ENCODE measurements around the gene TTC24. TPM values are rescaled to one million over a fixed set of nuclear protein-coding genes. Genes with fewer than 3 reads are reported as not detected.
"Not testable (repeated sequence)": the region's sequence is repeated elsewhere in the genome, so short reads cannot be mapped to it uniquely, and the experiment has no call there.

TTC24 gene
- under 1 TPM in 8 of 12 donors, not detected in 4; 0.19 to 0.70 (median 0.29) TPM for polyA plus RNA-seq (ENCODE audit: insufficient read length in 12 of 12)
- long read RNA-seq, donor 1, partial matches to known transcripts, result 47 of 47 reads
- long read RNA-seq, donor 1, other reads (novel, unspliced or antisense), result 0 of 47 reads
- long read RNA-seq, donor 2, result 0 reads
- long read RNA-seq, donor 3, result 0 reads
- long read RNA-seq, donor 4, result 0 reads
- long read RNA-seq, donor 5, partial matches to known transcripts, result 80 of 113 reads
- long read RNA-seq, donor 5, other reads (novel, unspliced or antisense), result 33 of 113 reads
- long read RNA-seq, donor 6, result 0 reads
- long read RNA-seq, donor 7, result 0 reads
- long read RNA-seq, donor 8, partial matches to known transcripts, result 36 of 60 reads
- long read RNA-seq, donor 8, other reads (novel, unspliced or antisense), result 24 of 60 reads
- long read RNA-seq, donor 9, result 0 reads
- long read RNA-seq, donor 10, partial matches to known transcripts, result 0 of 1 reads
- long read RNA-seq, donor 10, other reads (novel, unspliced or antisense), result 0 of 1 reads
- long read RNA-seq, donor 11, result 0 reads

DNA sequence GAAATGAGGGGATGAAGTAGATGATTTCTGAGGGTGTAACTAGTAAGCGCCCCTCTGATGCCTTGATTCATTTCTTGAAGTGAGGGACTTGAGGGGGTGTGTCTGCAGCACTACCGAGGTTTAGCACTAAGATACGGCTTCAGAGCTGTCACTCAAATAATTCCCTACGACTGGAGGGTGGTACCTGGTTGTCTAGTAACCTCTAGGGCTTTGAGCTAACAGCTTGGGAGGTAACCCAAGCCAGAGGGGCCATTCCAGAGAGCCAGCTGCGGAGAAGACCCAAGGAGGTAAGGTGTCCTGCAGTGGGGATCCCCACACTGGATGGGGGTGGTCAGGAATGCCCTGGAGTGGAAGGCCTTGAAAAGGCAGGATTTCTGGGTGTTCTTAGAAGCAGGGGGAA lies at the start of gene TTC24:
TSS of gene TTC24 (plus strand) at position 252 of the 400 bp plus-strand sequence. CDS start 1,642 bp downstream, outside the sequence.
- no peak for DNase-seq

DNA sequence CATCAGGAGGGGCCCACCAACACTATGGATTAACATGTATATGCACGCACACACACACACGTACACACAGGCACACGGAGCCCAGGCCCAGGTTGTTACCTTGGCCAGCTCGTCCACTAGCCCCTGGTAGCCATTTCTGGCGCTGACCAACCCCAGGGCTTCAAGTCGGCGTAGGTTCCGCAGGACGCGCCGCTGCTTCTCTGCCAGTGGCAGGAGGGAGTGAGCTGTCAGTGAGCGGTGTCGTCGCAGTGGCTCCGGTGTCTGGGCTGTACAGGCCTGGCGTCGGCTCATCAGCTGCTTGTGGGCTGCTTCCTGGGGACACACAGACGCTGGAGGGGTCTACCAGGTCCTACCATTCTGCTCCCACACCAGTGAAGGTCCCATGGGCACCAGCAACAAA lies 49.5 kb upstream of the TTC24 start:
- no peak for DNase-seq

DNA sequence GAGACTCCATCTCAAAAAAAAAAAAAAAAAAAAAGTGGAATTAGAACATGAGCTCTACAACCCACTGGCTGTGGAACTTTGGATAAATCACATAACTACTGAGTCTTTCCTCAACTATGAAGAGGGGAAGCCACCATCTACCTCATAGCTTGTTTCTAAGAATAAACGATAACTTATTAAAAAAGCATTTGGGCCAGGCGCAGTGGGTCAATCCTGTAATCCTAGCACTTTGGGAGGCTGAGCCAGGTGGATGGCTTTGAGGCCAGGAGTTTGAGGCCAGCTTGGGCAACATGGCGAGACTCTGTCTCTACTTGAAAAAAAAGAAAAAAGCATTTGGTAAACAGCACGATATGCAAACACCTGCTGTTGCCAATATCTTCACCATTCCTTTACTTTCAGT lies 47.1 kb upstream of the TTC24 start:
- no peak for DNase-seq

DNA sequence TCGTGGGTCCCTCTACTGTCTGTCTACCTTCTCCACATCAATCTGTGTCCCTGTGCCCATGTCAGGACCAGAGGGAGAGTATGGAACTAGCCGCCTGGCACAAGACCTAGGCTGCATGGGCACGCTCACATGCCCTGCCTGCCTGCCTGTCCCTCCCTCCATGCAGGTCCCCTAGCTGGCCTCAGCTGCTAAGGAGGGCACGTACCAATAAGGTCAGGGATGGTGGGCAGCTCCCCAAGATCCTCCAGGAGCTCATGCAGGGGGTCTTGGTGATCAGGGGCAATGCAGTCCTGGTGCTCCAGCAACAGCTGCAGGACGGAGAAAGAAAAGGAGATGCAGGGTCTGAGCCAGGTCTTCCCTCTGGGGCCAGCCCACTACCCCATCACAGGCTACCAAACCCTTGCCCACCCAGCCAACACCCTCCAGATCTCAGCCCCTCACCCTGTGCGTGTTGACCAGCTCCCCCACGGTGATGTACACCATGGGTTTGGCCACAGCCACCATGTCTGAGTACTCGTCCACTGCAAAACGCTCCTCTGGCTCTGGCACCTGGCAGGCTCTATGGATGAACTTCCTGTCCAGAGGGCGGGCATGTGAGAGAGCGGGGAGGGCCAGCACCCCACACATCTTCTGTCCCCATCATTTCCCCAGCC lies 45.8 kb upstream of the TTC24 start:
- DNase-seq, result no peak

DNA sequence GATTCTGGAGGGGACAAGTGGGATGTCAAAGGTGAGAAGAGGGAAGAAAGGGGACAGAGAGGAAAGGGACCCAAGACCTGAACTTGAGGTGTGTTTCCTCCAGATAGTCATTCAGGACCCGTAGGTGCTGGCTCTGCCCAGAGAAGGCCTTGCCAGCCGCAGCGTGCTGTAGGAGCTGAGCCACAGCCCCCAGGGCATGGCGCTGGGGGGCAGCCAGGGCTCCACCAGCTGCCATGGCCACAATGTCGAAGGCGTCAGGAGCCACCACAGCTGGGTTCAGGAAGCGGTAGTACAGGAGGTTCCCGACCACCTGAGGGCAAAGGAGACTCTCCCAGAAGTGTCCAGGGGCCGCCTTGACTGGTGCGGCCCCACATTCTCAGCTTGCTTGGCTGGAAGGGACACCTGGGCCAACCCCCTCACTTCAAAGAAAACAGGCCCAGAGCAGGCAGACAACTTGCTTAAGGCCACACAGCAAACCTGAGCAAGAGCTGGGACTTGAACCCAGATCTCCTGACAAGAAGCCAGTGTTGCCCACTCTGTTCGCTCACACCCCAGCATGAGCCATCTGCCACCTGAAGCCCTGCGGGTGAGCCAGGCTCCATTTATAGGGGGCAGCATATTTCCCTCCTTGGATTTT lies 45.0 kb upstream of the TTC24 start:
- no peak for DNase-seq

DNA sequence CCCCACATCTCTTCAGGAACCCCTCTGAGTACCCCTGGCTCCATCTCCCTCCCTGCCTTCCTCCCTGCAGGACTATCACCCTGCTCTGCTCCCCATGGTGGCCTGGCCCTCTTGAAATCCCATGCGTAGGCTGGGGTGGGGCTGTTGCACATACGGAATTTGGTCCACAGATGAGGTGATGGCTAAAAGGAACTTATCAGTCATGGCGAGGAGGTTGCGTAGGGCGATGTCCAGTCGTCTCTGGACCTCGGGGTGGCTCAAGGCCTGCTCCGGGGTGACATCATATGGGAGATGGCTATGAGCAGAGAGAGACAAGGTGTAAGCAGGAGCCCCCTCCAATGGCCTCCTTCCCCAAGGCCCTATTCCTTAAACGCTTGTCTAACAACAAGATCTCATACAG lies 42.5 kb upstream of the TTC24 start:
- DNase-seq, result no peak

DNA sequence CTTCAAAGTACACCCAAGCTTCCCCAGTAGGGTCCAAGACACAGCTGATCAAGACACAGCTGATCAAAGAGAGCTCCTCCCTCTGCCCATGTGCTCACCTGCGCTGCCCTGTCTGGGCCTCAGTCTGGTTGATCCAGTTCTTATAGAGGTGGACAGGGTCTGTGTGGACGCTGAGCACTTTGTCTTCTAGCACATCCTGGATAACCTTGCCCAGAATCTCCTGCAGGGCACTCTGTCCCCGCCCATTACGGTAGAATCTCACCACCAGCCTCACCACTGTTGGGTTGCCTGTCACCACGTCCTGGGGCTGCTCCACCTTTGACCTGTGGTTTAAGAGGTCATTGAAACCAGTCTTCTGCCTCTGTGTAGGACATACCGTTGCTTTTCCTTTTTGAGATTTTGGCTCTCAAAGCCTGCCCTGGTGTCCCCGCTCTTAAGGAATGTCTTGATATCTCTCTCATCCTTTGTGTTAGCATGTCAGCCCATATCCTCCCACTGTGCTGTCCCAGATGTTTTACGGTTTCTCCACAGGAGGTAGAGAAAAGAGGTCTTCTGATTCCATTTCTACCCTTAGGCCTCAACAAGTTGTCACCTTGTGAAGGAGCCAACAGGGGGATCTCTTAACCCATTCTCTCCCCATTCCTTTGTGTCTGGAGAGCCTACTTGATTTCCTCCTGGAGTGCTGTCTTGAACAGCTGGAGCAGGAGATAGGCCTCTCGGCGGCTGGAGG lies 40.6 kb upstream of the TTC24 start:
- no peak for DNase-seq

DNA sequence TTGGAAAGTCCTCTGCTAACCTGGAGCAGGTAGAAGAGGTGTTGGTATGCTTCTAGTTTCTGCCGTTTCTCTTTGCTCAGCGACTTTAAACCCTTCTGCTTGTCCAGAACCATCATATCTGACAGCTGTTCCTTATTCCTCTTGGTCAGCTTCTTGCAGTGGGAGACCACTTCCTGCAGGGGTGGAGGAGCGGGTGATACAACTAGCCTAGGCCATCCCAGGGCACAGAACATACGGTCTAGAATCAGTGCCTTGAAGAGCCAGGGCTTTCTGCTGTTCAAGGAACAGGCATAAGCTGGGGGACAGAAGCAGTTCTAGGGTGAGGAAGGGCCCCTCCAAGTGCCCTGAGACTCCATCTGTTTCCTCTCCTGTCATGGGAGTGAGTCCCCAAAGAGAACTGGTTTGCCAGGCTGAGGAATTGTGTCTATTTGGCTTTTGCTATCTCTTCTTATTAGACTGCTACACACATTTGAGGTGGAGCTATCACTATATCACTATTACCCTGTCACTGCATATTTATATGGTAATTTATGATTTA lies 39.6 kb upstream of the TTC24 start:
- no peak for DNase-seq

DNA sequence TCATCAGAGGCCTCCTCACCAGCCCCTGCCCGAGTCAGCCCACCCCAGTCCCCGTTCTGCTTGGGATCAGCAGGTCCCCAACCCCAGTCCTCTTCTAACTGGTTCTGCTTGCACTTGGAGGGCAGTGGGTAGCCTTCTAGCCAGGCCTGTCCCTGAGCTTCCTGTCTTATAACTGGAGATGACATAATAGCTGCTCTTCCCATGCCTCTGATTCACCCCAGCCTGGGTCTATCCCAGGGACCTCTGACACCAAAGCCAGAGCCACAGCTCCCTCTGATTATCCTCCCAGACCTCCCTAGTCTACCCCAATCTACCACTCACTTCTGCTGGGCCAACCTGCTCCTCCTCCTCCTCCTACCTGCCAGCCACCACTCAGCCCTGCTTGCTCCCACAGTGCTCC lies 38.6 kb upstream of the TTC24 start:
- DNase-seq, result no peak

DNA sequence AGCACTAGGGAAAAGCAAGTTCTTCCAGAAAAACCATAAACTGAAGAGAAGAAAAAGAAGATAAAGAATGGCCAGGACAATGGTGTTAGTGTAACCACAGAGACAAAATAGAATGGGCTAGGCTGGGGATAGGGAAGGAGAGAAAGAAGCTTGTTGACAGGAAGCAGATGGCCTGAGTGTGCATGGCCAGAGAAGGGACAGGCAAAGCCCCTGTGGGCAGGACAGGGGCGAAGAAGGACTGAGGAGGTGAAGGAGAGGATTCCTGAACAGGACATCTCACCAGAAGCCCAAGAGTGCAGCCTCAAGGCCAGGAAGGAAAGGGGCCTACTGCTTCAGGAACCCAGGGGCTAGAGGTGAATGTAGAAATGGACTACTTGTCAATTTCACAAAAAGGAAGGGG lies 36.5 kb upstream of the TTC24 start:
- DNase-seq, result no peak

DNA sequence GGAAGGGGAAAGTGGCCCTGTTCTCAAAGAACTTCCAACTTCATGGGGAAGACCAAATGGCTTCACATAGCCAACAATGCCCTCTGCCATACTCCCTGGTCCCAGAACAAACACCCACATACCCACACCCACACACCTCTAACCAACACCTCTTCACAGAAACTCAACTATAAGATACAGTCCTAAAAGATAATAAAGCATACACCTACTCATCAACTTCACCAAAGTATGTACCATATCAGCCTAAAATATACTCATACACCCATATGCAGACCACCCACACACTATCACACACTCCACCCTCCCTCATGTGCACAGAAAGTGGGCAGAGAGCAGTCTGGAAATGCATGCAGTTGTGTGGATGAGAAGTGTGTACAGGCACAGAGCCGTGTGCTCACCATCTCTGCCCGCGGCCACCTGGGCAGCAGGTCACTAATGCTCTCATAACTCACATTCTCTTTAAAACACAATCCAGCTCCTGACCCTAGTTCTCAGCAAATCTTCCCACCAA lies 34.9 kb upstream of the TTC24 start:
- no peak for DNase-seq

DNA sequence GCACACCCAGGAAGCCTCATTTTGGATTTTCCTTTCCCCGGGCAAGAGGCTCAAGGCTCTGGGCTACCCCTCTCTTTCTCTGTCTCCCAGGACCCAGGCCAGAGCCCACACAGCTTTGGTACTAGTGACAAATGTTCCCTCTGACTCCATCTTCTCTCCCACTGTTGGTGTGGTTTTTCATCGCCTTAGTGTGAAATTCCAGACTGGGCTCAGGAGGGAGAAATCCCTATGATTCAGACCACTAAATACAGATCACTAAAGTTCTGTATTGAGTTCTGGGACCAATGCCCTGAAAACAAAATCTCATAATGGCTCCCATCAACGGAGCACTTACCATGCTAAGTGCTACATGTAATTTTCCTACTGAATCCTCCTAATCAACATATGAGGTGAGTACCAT lies 33.3 kb upstream of the TTC24 start:
- DNase-seq, result no peak

DNA sequence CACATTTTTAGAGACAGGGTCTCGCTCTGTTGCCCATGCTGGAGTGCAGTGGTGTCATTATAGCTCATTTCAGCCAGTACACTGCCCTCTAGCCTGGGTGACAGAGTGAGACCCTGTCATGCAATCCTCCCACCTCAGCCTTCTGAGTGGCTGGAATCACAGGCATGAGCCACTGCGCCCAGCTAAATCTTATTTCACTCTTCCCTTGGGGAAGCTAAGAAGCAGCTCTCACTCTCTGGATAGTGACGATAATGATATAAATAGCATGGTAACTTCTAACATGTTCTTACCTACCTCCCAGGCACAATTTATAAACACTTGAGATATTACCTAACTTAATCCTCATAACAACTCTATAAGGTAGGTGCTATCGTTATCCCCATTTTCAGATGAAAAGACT lies 32.1 kb upstream of the TTC24 start:
- DNase-seq, result no peak

DNA sequence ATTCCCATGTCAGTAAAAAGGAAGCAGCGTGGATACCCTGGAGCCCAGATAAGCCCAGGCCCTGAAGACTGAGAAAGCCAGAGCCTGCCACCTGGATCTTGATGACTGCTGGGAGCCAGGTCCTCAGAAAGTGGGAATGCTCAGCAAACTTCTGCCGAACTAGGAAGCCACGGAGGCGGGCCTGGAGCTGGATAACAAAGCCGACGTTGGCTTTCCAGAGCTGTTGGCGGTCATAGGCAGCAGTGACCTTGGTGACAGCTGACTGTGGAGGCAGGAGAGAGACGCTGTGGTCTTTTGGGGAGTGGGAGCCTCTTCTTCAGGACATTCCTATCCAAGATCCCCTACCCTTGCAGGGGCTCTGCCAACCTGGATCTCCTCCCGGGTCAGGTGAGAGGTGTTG lies 31.5 kb upstream of the TTC24 start:
- no peak for DNase-seq

DNA sequence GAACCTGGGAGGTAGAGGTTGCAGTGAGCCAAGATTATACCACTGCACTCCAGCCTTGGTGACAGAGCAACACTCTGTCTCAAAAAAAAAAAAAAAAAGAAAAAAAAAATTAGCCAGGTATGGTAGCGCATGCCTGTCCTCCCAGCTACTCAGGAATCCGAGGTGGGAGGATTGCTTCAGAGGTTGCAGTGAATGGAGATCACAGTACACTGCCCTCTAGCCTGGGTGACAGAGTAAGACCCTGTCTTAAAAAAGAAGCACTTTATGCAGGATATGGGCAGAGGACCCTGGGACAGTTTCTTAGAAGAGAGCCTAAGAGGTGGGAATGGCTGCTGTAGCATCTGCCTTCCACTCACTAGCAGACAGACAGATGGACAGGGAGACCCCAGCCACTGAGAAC lies 30.1 kb upstream of the TTC24 start:
- DNase-seq, result no peak

DNA sequence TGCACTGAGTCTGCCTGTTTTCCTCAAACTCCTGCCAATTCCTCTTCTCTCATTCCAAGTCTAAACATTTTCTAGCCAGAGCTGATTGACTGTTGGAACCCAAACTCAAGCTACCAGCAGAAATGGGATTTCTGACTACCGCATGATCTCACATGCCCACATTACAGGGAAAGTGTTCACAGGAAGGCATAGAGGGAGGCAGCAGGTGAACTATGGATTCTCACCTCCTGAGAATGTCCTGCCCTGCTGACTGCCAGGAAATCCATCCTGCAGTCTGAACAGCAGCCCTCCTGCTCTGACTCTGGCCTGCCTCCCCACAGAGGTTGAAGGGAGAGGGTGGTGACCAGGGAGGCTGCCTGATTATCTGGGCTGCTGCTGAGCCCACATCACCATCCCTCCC lies 29.7 kb upstream of the TTC24 start:
- DNase-seq, result no peak

DNA sequence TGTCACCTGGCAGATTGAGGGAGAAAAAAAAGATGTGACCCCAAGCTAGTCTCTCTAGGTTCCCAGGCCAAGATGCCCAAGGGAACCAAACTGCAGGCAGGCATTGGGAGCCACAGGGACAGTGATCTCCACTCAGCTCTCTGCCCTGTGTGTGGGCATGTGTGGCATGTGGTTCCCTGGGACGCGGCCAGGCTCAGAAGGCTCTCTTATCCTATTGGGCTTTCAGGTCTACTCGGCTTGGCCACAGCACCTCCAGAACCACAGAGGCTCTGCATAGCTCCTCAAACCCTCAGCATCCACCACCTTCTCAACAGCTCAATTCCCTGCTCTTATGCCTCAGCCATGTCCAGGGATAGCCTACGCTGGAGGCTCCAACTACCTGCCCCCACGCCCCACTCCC lies 29.2 kb upstream of the TTC24 start:
- DNase-seq, result no peak

DNA sequence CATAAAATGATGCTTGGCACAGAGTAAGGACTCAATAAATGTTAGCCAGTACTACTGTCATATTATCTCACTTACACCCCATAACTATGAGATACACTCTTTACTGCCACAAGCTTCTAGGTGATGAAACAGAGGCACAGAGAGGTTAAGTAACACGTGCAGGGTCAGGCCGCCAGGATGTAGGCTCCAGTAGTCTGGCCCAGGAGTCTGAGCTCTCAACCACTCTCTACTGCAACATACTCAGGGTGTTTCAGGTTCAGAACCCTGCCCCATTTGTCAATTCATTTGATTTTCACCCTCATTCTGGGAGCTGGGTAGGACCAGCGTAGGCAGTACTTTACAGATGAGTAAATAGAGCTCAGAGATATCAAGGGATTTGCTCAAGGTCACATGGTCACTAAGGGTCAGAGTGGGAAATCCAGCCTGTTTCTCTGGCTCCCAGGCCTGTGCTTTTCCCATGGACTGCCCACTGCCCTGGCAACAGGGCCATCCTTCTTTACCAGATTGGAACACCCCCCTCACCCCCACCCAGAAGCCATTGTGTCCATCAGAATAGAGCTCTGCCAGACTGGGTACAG lies 28.4 kb upstream of the TTC24 start:
- no peak for DNase-seq

DNA sequence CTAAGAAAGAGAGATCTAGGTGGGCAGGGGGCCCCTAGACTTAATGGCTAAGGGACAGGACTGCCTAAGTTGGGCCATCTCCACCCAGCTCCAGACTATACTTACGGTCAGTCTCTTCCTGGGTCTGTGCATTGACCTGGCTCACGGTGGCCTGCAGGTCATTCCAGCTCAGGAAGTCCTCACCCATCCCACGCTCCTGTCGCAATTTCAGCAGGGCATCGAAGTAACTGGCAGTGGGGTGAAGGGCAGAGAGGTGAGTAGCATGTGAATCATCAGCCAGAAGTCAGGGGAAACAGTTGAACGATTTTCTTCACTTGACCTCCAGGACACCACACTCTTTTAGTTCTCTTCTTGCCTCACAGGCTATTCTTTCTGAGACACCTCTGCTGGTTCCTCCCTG lies 27.7 kb upstream of the TTC24 start:
- DNase-seq, result no peak

DNA sequence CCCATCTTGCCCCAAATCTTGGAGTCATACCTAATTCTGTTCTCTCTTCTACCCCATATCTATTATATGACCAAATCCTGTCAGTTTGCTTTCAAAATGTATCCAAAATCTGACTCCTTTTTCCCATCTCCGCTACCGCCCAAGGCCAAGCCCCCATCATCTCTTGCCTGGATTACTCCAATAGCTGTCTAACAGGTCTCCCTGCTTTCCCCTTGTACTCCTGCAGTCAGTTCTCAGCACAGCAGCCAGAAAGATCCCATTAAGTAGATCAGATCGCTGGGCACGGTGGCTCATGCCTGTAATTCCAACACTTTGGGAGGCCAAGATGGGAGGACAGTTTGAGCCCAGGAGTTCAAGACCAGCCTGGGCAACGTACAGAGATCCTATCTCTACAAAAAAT lies 27.0 kb upstream of the TTC24 start:
- DNase-seq, result no peak

DNA sequence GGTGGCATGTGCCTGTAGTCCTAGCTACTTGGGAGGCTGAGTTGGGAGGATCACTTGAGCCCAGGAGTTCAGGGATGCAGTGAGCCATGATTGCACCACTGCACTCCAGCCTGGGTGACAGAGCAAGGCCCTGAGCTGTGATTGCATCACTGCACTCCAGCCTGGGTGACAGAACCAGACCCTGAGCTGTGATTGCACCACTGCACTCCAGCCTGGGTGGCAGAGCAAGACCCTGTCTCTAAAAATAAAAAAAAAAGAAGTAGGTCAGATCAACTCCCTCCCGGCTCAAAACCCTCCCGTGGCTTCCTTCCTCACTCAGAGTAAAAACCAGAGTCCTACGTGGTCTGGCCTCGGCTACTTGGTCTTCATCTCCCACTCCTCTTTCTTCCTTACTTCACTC lies 26.6 kb upstream of the TTC24 start:
- DNase-seq, result not testable (repeated sequence)

Data from muscle of arm (tissue), 14 donors.